ENCODE measurements around the gene CCDC57. TPM values are rescaled to one million over a fixed set of nuclear protein-coding genes. Genes with fewer than 3 reads are reported as not detected.

Gene CCDC57
- total RNA-seq, 1 donor from 2014 or later, result 24.7 TPM

DNA sequence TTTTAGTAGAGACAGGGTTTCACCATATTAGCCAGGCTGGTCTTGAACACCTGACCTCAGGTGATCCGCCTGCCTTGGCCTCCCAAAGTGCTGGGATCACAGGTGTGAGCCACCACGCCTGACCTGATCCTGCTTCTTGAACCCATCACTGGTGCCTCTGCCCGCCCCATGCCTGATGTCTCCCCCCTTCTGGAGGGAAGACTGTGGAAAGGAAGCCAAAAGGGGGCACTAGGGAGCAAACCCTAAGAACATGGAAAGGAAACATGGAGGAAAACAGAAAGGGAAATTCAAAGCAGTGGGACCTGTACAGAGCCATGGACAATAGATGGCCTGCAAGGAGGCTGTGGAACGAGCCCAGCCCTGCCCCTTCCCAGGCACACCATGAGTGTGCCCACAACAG lies 83.5 kb downstream of the CCDC57 start:
- DNase-seq (ENCODE audit: low spot score), result no peak

DNA sequence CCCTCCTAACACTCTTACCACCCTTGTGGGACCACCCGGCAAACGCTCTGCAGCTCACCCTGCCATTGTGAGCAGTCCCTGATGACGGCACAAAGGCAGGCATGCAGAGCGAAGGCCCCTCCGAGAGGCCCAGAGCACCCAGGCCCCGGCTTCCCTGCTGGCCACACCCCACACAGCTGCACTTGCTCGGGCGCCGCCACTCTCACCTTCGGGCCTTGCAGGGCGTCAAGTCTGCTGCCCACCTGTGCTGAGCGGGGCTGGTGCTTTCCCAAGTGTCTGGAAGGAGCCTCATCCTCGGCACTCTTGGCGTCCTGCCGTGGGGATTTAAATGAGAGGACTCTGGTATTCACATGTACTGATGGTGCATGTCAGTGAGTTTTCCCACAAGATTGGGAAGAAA lies 84.4 kb downstream of the CCDC57 start:
- DNase-seq (ENCODE audit: low spot score), result no peak

DNA sequence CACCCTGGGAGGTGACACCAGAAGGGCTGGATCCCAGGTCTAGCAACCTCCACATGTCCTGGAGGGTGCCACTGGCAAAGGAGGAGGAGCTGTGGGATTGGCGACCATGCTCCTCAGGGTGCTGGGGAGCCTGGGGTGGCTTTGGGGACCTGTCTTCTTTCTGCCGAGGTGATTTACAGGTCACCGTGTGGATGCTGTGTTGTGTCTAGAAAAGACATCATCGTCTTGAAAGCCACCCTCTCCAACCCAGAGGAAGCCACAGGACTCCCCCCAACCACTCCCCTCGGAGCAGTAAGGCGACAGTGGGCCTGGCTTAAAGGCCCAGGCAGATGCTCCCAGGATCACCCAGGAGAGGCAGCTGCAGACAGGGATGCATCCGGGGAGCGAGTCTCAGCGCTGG lies 84.9 kb downstream of the CCDC57 start:
- DNase-seq (ENCODE audit: low spot score), result no peak

DNA sequence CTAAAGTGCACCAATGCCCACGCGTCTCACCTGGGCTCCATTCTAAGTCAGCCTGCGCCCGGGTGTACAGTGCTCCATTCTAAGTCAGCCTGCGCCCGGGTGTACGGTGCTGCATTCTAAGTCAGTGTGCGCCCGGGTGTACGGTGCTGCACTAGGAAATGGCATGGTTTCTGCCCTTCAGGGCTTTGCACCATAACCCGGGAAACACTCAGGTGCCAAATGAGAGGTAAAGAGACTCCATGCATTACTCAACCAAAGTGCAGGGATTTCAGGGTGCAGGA lies 85.4 kb downstream of the CCDC57 start:
- DNase-seq (ENCODE audit: low spot score), result no peak

DNA sequence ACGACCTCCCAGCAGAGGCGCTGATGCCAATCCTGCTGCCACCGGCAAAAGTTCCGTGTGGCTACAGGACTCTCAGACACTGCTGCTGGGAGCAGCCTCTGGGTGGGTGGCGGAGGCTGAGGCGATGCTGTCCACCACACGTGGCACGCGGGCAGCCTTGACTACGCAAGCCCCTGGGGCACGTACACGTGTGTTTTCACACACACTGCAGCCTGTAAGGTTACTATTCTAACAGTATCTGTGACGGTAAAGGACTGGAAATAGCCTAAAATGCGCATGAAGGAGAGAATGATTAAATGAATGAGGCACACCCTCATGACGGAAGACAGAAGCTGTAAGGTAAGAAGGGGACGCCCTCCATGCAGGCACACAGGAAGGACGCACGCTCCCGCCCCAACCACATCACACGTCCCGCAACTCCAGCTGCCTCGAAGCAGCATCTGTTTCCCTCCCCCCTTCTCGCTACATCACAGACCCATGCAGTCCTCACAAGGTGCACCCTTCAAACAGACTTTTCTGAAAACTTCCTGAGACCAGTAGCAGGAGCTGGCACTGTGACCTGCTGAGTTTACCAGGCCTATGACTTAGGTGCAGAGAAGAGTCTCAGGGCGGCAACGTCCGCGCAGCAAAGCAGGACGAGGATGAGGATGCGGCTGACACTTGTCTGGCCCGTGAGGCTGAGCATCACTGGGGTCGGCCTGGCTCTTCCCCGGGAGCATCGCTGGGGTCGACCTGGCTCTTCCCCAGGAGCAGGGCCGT lies 85.9 kb downstream of the CCDC57 start:
- no peak for DNase-seq (ENCODE audit: low spot score)

DNA sequence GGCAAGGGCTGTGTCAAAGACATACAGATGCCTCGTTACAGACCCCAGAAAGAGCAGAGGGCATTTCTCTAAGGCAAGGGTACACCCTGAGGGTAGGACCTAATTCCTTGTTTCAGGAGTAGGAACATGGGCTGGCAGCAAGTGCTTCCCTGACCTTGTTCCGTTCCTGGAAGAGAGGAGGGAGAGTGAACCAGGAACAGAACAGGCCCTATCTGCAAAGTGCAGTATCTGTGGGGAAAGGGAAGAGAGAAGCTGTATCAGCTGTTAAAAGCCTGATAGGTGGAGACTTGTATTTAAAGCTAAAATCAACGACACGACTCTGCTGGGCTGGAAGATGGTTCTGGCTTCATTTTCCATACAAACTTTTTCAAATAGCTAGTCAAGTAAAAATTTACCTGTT lies 88.5 kb downstream of the CCDC57 start:
- no peak for DNase-seq (ENCODE audit: low spot score)

DNA sequence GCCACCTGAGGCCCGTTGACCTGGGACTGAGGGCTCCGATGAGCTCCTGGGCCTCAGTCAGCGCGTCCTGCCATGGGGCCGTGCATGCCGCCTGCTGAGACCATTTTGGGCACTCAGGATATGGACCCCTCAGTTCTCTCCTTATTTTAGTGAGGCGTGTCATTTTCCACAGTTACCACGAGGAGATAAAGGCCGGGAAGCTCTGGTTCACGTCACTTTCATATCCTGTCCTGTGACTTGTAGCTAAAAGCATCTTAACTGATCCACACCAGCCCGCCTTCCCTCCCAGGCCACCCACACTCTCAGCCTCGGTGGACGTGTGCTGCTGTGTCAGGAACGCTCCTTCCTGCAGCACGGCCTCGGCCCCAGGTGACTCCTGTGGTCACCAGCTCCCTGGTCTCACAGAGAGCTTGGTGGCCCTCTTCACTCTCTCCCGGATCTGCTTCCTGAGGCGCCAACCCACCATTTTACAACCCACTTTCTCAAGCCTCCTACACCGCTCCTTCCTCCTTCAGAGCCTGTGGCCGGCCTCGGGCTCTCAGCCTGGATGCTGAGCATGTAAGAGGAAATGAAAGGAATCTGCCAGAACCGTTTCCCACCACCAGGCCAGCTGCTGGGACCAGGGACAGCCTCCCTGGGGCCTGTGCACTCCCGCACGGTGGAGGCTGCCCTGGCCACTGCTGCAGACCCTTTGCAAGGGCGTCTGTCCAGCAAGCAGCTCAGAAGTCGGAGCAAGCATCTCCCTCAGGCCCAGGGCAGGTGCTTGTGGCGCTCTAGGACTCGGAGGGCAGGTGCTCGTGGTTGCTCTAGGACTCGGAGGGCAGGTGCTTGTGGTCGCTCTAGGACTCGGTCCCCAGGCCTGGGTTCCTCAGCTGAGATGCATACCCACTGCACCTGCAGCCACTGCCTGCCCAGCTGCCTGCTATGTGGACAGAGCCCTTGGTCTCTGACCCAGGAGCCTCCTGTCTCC lies 90.7 kb downstream of the CCDC57 start:
- DNase-seq (ENCODE audit: low spot score), result no peak

DNA sequence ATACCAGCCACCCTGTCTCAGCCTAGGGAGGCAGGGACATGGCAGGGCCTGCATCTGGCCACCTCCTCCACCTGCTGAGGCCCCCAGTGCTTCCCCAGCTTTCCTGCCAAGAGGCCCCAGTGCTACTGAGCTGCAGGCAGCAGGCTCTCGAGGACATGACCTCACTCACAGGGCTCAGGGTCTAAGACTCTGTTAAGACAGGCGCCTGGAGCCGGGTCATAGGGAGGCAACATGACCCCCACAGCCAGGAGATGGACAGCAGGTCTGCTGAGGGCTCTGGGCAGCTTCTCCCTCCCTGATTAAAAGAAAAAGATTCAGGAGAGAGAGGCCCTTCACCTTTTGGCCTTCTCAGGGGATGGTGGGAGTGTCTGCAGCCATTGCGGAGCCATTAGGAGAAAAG lies 91.4 kb downstream of the CCDC57 start:
- no peak for DNase-seq (ENCODE audit: low spot score)

DNA sequence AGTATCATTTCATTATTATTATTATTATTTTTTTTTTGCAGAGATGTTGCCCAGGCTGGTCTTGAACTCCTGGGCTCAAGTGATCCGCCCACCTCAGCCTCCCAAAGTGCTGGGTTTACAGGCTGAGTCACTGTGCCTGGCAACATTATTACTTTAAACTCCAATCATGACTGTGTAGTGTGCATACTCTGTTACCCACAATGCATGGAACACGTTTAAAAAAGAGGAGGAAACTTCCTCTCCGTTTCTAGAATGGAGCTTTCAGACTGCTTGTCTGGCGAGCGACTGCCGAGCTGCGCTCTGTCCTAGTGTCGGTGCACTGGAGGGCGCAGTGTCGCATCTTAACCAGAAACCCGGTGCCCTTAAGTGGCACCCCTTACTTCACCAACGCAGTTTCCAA lies 92.5 kb downstream of the CCDC57 start:
- no peak for DNase-seq (ENCODE audit: low spot score)

DNA sequence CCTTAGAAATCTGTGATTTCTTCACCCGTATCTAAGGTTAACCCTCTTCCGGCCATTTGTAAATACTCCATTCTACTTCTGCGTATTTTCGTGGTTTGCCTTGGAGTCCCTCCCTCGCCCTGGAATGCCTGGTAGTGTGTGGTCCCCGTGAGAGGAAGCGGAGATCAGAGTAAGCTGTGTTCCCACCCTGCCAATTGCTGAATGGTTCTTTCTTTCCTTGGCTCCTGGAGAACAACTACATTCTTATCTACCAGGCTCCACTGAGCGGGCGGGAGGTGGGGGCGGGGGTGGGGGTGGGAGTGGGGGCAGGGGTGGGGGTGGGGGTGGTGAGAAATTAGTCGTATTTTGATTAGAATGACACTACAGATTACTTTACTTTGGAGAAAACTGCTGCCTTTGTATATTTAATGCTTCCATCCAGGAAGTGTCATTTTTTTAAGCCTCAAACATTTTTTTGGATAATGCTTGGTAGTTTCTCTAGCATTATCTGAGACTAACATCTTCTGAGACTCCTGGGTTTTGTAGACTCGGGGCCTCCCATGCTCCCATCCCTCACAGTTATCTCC lies 93.7 kb downstream of the CCDC57 start:
- DNase-seq (ENCODE audit: low spot score), result no peak

DNA sequence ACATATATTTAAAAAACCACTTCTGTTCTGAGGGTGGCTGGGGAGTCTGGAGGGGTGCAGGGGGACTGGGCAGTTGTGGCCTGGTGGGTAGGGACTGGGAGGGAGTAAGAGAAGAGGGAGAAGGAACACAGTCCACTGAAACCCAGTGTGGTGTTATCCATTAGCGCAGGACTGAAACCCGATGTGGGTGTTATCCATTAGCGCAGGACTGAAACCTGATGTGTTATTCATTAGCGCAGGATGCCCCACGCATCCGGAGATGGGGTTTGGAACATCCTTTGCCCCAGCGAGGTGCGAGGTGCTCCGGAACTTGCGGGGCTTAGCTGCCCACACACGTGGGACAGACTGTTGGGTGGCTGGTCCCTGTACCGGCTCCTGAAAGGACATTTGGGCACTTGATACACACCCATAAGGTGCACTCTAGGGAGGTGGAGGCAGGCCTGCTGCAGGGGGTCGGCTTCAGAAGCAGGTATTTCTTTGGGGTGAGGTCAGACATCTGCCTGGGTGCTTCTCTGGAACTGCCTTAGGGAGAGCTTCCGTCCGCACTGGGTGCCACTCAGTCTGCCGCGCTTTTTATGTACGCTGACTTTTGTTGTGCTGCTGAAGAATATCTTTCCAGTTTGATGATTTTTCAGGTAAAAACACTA lies 94.4 kb downstream of the CCDC57 start:
- no peak for DNase-seq (ENCODE audit: low spot score)

DNA sequence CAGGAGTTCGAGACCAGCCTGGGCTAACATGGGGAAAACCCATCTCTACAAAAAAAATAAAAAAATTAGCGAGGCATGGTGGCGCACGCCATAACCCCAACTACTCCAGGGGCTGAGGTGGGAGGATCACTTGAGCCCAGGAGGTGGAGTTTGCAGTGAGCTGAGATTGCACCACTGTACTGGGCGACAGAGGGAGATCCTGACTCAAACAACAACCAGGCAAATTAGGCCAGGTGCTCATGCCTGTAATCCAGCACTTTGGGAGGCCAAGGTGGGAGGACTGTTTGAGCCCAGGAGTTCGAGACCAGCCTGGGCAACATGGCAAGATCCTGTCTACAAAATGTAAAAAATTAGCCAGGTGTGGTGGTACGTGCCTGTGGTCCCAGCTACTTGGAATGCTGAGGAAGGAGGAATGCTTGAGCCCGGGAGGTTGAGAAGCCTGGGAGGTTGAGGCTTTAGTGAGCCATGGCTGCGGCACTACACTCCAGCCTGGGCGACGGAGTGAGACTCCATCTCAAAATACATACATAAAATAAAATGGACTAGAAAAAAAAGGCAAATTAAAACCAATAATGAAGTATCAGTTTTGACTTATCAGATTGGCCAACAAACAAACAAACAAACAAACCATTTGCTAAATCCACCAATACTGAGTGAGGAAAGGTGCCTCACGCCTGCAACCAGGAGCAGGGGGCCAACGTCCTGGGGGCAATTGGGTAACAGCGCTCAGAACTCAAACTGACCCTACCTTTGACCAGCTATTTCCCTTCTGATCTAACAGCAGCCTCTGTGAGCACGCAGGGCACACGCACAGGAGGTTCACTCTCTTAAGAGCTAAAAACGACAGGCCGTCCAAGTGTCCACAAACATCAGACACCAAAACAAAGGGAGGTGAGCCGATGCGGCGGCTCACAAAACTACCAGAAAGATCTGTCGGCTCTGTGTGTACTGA lies 95.2 kb downstream of the CCDC57 start:
- DNase-seq (ENCODE audit: low spot score), result no peak

DNA sequence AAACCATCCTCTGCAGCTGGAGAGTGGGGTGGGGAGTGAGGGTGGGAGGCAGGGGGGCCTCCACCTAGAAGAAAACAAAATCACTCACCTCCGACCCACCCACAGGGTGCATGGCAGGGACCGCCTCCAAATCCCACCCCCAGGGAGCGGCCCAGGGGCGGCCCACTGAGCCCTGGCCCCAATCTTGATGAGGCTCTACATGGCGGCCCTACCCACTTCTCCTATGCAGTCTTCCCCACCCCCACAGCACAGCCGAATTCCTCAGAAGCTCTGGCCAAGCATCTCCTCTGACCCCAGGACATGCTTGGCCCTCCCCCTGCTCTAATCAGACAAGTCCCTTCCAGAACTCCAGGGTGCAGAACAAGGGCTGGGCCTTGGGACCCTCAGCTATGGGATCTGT lies 96.4 kb downstream of the CCDC57 start:
- DNase-seq (ENCODE audit: low spot score), result no peak

DNA sequence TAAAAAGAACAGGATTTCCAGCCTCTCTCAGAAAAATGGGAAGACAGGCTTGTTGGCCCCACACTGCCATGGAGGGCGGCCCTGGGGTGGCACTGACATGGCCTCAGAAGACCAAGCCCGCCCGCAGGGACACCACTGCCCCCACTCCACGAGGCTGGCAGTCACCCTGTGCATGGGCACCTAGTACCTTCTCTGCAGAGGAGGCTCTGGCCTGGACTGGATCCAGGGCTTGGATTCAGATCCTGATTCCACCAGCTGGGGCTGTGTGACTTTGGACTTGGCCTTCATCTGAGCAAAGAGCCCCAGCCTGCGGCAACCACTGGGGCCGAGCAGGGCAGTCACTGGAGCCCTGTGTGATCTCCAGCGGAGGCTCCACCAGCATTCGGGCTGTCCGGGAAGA lies 97.8 kb downstream of the CCDC57 start:
- DNase-seq (ENCODE audit: low spot score), result no peak

DNA sequence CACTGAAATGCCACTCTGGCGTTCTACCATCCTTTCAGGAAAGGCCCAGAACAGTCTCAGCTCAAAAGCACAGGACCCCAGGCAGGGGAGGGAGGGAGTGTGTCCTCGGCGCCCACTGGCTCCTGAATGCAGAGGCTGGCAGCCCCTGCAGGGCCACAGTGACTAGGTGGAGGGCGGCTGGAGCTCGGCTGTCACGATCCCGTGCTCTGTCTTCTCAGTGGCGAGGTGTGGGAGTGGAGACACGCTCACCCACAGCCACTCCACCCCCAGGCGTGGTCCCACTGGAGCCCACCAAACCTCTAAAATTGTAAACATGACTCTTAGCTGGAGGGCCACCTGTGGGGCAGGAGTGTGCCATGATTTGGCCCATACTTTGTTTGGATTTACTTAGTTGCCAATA lies 98.2 kb downstream of the CCDC57 start:
- DNase-seq (ENCODE audit: low spot score), result no peak

DNA sequence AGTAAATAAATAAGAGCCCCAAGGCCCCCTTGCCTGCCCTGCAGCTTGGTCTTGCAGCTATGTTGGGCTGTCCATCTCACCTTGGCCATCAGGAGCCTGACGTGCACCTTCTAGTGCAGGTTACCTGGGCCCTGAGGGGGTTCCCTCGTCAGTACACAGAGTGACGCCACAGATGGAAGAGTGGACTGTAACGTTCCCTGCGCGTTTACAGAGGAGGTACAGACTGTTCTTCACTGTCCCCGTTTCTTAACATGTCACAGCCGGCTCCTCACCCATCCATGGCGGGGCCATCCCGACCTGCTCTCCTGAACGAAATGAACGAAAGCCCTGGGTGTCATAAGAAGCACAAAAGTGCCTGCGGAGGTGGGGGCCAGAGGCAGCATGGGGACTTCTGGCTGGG lies 98.7 kb downstream of the CCDC57 start:
- no peak for DNase-seq (ENCODE audit: low spot score)

DNA sequence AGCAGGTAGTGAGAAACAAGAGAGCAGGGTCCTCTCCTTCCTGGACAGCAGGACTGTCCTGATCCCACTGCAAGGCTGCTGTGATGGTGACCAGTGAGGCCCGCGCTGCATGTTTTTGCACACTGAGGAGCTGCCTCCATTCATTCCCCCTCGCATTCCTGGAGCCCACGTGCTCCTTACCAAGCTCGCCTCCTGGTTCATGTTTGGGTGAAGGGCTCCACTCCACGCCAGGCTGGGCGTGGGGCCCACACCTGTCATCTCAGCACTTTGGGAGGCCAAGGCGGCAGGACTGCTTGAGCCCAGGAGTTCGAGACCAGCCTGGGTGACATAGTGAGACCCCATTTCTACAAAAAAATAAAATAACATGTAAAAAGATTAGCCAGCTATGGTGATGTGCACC lies 99.2 kb downstream of the CCDC57 start:
- no peak for DNase-seq (ENCODE audit: low spot score)

DNA sequence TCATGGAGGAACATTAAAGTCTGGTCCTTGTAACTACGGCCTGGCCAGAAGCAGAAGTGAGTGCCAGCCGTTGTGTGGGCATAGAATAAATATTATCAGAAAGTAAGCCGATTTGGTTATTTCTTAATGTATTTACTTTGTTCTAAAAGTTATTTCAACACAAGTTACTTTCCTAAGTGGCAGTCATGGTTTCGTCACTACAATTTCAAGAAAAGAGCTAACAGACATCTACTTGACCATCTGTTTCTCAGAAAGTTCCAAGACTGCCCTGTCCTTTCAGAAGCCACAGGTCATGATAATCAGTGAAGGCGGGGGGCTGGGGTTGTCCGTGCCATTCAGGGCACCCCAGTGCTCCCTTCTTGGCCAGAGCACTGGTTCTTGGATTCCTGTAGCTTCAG lies 99.7 kb downstream of the CCDC57 start:
- no peak for DNase-seq (ENCODE audit: low spot score)

DNA sequence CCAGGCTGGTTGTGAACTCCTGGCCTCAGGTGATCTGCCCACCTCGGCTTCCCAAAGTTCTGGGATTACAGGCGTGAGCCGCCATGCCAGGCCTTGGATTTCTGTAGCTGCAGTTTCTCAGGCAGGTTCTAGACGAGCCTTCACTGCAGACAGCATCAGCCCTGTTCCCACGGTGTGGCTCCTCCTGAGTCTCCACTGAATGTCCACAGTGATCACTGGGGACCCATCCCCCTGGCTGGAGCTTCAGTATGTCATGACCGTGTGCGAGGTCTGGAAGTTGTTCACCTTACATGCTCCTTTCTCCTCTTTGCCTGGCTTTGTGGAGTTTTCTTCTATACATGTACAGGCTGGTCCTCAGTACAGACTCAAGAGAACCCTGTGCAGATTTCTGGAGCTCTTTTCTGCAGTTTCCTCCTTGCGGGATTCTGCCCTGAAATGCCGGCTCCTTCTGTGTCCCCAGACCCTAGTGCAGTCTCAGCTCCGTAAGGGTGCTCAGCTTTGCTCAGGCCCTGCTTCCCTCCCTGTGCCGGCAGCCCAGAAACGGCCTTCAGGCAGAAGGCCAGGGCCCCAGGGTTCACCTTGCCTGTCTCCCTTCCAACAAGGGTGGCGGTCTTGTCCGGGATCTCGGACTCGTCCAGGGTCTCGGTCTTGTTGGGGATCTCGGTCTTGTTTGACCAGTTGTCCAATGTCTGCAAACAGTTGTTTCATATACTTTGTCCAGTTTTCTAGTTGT lies 100.3 kb downstream of the CCDC57 start:
- DNase-seq (ENCODE audit: low spot score), result no peak

DNA sequence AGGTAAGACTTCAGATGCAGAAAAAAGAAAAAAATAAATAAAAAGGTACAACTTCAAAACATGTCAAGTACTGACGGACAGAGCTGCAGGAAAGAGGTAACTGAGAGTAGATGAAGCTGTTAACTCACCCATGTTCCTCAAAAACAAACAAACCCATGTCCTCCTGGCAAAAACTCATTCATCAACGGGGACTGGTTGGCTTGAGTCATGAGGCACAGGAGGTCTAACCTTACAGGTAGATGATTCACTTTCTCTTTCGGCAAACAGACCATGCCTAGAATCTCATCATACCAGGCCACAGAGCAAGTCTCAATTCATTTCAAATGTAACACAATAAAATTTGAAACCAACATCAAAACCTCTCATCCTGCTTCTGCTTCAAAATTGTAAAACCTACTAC lies 102.3 kb downstream of the CCDC57 start:
- DNase-seq (ENCODE audit: low spot score), result no peak
